ENCODE results near the gene ACAD8. TPM values are rescaled to one million over a fixed set of nuclear protein-coding genes. Genes with fewer than 3 reads are reported as not detected.

Gene ACAD8
- total and polyA plus RNA-seq, 11 donors = 21.0 to 48.2 (median 37.1) TPM

GRCh38 chr11:134248910-134249480 lies 4.4 kb upstream of the ACAD8 start:
- Histone ChIP-seq H3K27me3 (no peaks in the 10 kb centered on the region), H3K27ac (no peak overlapping the region), H3K4me1 (peaks cover under 1 to 18% (median 11%) of the 10 kb centered on the region in 12 donors), H3K4me3 (no peak overlapping the region), H3K9me3 (no peaks in the 10 kb centered on the region), H3K36me3 (peaks cover 0 to 75% (median 70%) of the 10 kb centered on the region in 9 donors)
- no peak for TF ChIP-seq CTCF (IDR thresholded peaks at IDR 0.05)
- no peak for TF ChIP-seq POLR2A (IDR thresholded peaks at IDR 0.05)
- intact Hi-C loops (cut with DNase I) = no loop called here
- ATAC-seq (no peak), DNase-seq (no peak)
- 65 to 69% (median 67%) methylated on average over 7 of the region's 7 CpGs for WGBS, 4 donors

DNA sequence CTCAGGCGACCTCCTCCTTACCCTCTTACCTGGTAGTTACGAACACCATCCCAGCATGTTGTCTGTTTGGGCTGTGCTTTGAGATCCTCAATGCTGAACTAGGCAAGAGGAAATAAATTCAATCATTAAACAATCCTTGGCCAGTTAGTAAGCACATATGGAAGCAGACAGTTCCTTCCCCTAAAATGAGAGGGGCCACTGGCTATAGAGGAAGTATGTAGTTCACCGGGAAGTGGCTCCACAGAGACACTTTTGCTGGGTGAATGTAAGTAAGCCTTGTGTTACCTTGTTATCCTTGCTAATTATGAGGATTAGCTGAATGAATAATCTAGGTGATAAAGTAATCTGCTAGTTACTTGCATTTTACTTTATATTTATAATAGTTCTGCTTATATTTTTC lies 3.1 kb upstream of the ACAD8 start:
- Histone ChIP-seq H3K4me1 (peaks cover 4 to 31% (median 21%) of the 10 kb centered on the region in 12 donors), H3K27ac (no peak overlapping the region), H3K27me3 (no peaks in the 10 kb centered on the region), H3K36me3 (peaks cover 0 to 62% (median 58%) of the 10 kb centered on the region in 9 donors), H3K9me3 (no peaks in the 10 kb centered on the region), H3K4me3 (no peak overlapping the region)
- no peak for TF ChIP-seq POLR2A (IDR thresholded peaks at IDR 0.05)
- no peak for TF ChIP-seq CTCF (IDR thresholded peaks at IDR 0.05)
- 88 to 94% (median 93%) methylated on average over 3 of the region's 3 CpGs for WGBS, 4 donors
- DNase-seq = no peak
- intact Hi-C loops (cut with DNase I) = no loop called here
- no peak for ATAC-seq

DNA sequence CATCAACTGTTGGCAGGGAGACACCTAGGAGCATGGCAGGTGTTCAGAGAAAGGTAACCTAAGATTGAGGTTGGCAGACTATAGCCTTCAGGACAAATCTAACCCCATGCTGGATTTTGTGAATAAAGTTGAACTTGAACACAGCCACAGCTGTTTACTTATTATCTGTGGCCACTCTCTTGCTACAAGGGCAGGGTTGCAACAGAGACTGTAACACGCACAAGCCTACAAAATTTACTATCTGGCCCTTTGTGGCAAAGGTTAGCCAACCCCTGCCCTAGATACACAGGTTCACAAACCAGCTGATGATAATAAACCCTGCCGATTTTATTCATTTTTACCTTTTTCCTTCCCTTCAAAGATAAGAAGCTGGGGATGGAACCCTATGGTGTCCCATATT lies 2.7 kb upstream of the ACAD8 start:
- TF ChIP-seq CTCF (IDR thresholded peaks at IDR 0.05) (no peak), POLR2A (IDR thresholded peaks at IDR 0.05) (no peak)
- 90 to 98% (median 94%) methylated on average over 2 of the region's 2 CpGs for WGBS, 4 donors
- DNase-seq (no peak), ATAC-seq (no peak)
- peaks cover 4 to 33% (median 21%) of the 10 kb centered on the region in 12 donors for H3K4me1 ChIP-seq
- intact Hi-C loops (cut with DNase I) = no loop called here
- no peaks in the 10 kb centered on the region for H3K9me3 ChIP-seq
- H3K27me3 ChIP-seq = no peaks in the 10 kb centered on the region
- H3K4me3 ChIP-seq = no peak overlapping the region
- peaks cover 0 to 58% (median 53%) of the 10 kb centered on the region in 9 donors for H3K36me3 ChIP-seq
- H3K27ac ChIP-seq = no peak overlapping the region

- no peak for TF ChIP-seq POLR2A (IDR thresholded peaks at IDR 0.05)
- no peak for TF ChIP-seq CTCF (IDR thresholded peaks at IDR 0.05)
- WGBS, 4 donors = 7 to 11% (median 8%) methylated on average over 27 of the region's 27 CpGs
- DNase-seq (peak in 2 of 5 donors; percentile 14 to 32), ATAC-seq (peak in 3 of 4 donors; percentile 2 to 37 (median 9))
- Histone ChIP-seq H3K27me3 (no peaks in the 10 kb centered on the region), H3K36me3 (peaks cover 0 to 49% (median 44%) of the 10 kb centered on the region in 9 donors), H3K9me3 (no peaks in the 10 kb centered on the region), H3K27ac (peak overlapping the region in 11 of 12 donors; percentile 22 to 83 (median 71)), H3K4me3 (peak overlapping the region; percentile 78 to 97 (median 88)), H3K4me1 (peaks cover 4 to 33% (median 21%) of the 10 kb centered on the region in 12 donors)
- intact Hi-C loops (cut with DNase I) = loop anchor here in 3 of 10 donors (1.0 to 2.0 kb wide), 2 partner anchors 28 kb away; partner anchors contain the start of gene VPS26B (in 3 of the 3)
Measured at GRCh38 chr11:134252346-134253187, 801 bp upstream of the ACAD8 start.
